ENCODE measurements around the gene MRPL52. TPM values are rescaled to one million over a fixed set of nuclear protein-coding genes. Genes with fewer than 3 reads are reported as not detected.

The MRPL52 gene
- total and polyA plus RNA-seq, 10 of the 15 experiments (the other 5 are each of a cell fraction or from before 2014, with no cell fraction given) = 51.7 to 541 (median 142) TPM

- H3K4me3 ChIP-seq = no peak overlapping the region
- ChIA-PET SMC1A (ENCODE audit: uncharacterized antibody, unreplicated experiment) (no interaction called here), POLR2A (no interaction called here), CTCF (interaction anchor here (1.2 to 10.0 kb wide), 3 partner anchors 25 to 41 kb away, joined by 3 to 324 read pairs (median 3); partner anchors contain the start of gene SLC7A7), RAD21 (ENCODE audit: unreplicated experiment) (interaction anchor here (9.4 kb wide), 1 partner anchor 24 kb away, joined by 130 read pairs; no protein-coding TSS in a partner anchor)
- H4K20me1 ChIP-seq (ENCODE audit: control insufficient read depth, insufficient read depth) = no peaks in the 10 kb centered on the region
- peaks cover 7% of the 10 kb centered on the region; the same call in 1 of the 2 replicates for H3K4me1 ChIP-seq (ENCODE audit: control insufficient read depth, insufficient read depth, low read length)
- H3K9ac ChIP-seq (ENCODE audit: control insufficient read depth, insufficient read depth, low read length) = no peak overlapping the region
- no peaks in the 10 kb centered on the region for H3K27me3 ChIP-seq (replicated peaks in 1 of 2; ENCODE audit: control insufficient read depth in 2 of 2, insufficient read depth in 2 of 2, low read length in 1 of 2)
- no peak for TF ChIP-seq NR2F1 (conservative IDR thresholded peaks at IDR 0.05)
- TF ChIP-seq SMC3 (IDR thresholded peaks at IDR 0.05; ENCODE audit: borderline replicate concordance, low read length) = no peak
- no peak for TF ChIP-seq IRF5 (IDR thresholded peaks at IDR 0.05; ENCODE audit: borderline replicate concordance)
- no peak for TF ChIP-seq ESRRA (IDR thresholded peaks at IDR 0.05; ENCODE audit: low read length)
- TF ChIP-seq MYB (IDR thresholded peaks at IDR 0.05; ENCODE audit: borderline replicate concordance, low read depth, low read length) = no peak
- TF ChIP-seq ZBTB4 (CRISPR knock-in tag; IDR thresholded peaks at IDR 0.05) = no peak
- TF ChIP-seq ZNF384 (IDR thresholded peaks at IDR 0.05; ENCODE audit: borderline replicate concordance, low read depth, low read length) = no peak
- TF ChIP-seq CEBPB (IDR thresholded peaks at IDR 0.05; ENCODE audit: borderline replicate concordance in 1 of 2, low read depth in 2 of 2, low read length in 2 of 2) = no peak
- no peak overlapping the region for H2AFZ ChIP-seq (ENCODE audit: control insufficient read depth, low read depth, low read length)
- in situ Hi-C loops (cut with MboI) (loop anchor here (5.0 to 10.0 kb wide), 2 partner anchors 70 to 532 kb away; no protein-coding TSS in a partner anchor), intact Hi-C loops (cut with micrococcal nuclease; ENCODE audit: unreplicated experiment) (no loop called here)
- no peak overlapping the region for H3K27ac ChIP-seq (ENCODE audit: control insufficient read depth, insufficient read depth)
- no peak for FAIRE-seq
- BruUV-seq (replicated peaks) = no TSS peak
- no peaks in the 10 kb centered on the region for H3K9me3 ChIP-seq (replicated peaks; ENCODE audit: control insufficient read depth, insufficient read depth, low read length)
- H3K79me2 ChIP-seq (ENCODE audit: control insufficient read depth, insufficient read depth, low read length) = no peaks in the 10 kb centered on the region
- H3K4me2 ChIP-seq (ENCODE audit: control insufficient read depth, insufficient read depth) = no peak overlapping the region
- no peak for DNase-seq (ENCODE audit: low read depth, low spot score)
- ATAC-seq = no peak; the same call in 2 of the 3 replicates
- no peaks in the 10 kb centered on the region for H3K36me3 ChIP-seq (ENCODE audit: control insufficient read depth in 2 of 2, insufficient read depth in 2 of 2, low read length in 1 of 2)
- WGBS (ENCODE audit: insufficient coverage, insufficient replicate concordance, low lambda C conversion rate, missing lambda C conversion rate) = 45% methylated on average over 10 of the region's 11 CpGs
Observed at GRCh38 chr14:22846811-22847307, 17.2 kb downstream of the MRPL52 start.
